Memory B cell (primary cell): Measurements from ENCODE around the gene ARMH4.

Experiments used
- ATAC-seq: fragments of 150-1000 bp; cut with Tn5 transposase; 2 replicates; pipeline ENCODE4 v1.10.0; 2021; ENCODE audit warnings: low read depth, mild to moderate bottlenecking, moderate library complexity
- DNase-seq, 2 donors: peaks; one replicate each; pipeline ENCODE4 v3.0.0; 2022; ENCODE audit warnings: low spot score in 2 of 2
- H3K27ac Mint-ChIP-seq: one replicate; pipeline ENCODE4 v1.8.0; 2022; ENCODE audit warnings: mild to moderate bottlenecking, moderate library complexity, mixed read lengths
- H3K27me3 Mint-ChIP-seq: one replicate; pipeline ENCODE4 v1.8.0; 2022; ENCODE audit warnings: mixed read lengths
- H3K36me3 Mint-ChIP-seq: one replicate; pipeline ENCODE4 v1.8.0; 2022; ENCODE audit warnings: mild to moderate bottlenecking, mixed read lengths
- H3K4me1 Mint-ChIP-seq: one replicate; pipeline ENCODE4 v1.8.0; 2022; ENCODE audit warnings: mixed read lengths
- H3K4me3 Mint-ChIP-seq: one replicate; pipeline ENCODE4 v1.8.0; 2022; ENCODE audit warnings: mild to moderate bottlenecking, moderate library complexity, mixed read lengths
- H3K9me3 Mint-ChIP-seq: one replicate; pipeline ENCODE4 v1.8.0; 2022; ENCODE audit warnings: mixed read lengths

The ARMH4 gene

GRCh38 chr14:58071341-58071740, 80.7 kb downstream of the ARMH4 start:
- Mint-ChIP-seq H3K4me1 (no peaks in the 10 kb centered on the region), H3K27ac (no peak overlapping the region)

DNA sequence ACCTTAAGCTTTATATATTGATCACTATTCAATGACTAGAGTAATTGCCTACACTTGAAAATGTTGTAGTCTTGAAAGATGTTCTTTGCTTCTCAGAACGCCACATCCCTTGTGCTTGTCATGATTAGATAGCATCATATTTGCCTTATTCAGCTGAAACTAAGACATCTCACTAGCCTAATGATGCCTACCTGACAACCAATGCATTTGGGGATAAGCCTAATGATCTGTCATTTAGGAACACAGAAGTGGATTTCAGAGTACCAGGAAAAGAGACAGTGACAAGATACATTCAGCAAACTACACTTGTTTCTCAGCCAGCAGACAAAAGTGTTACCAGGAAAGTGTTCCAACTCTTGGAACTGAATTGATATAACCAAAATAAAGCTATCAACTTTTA, 83.7 kb downstream of the ARMH4 start:
- Mint-ChIP-seq H3K36me3 (no peaks in the 10 kb centered on the region), H3K4me3 (no peak overlapping the region), H3K9me3 (no peaks in the 10 kb centered on the region)

More at GRCh38 chr14:58071341-58071740, 80.7 kb downstream of the ARMH4 start:
- Mint-ChIP-seq H3K9me3 (peaks cover 1% of the 10 kb centered on the region), H3K36me3 (no peaks in the 10 kb centered on the region), H3K27me3 (peaks cover 1% of the 10 kb centered on the region), H3K4me3 (no peak overlapping the region)
- ATAC-seq: no peak
- DNase-seq: no peak

GRCh38 chr14:58066115-58066514, 85.9 kb downstream of the ARMH4 start:
- H3K9me3 Mint-ChIP-seq: no peaks in the 10 kb centered on the region
- ATAC-seq (no peak), DNase-seq (no peak)
- H3K36me3 Mint-ChIP-seq: no peaks in the 10 kb centered on the region
- no peak overlapping the region for H3K4me3 Mint-ChIP-seq
- no peaks in the 10 kb centered on the region for H3K4me1 Mint-ChIP-seq
- no peak overlapping the region for H3K27ac Mint-ChIP-seq
- H3K27me3 Mint-ChIP-seq: peaks cover 8% of the 10 kb centered on the region

More for the DNA sequence above, 83.7 kb downstream of the ARMH4 start:
- no peak overlapping the region for H3K27ac Mint-ChIP-seq
- no peaks in the 10 kb centered on the region for H3K4me1 Mint-ChIP-seq
- H3K27me3 Mint-ChIP-seq: no peaks in the 10 kb centered on the region
- no peak for ATAC-seq
- DNase-seq: no peak

DNA sequence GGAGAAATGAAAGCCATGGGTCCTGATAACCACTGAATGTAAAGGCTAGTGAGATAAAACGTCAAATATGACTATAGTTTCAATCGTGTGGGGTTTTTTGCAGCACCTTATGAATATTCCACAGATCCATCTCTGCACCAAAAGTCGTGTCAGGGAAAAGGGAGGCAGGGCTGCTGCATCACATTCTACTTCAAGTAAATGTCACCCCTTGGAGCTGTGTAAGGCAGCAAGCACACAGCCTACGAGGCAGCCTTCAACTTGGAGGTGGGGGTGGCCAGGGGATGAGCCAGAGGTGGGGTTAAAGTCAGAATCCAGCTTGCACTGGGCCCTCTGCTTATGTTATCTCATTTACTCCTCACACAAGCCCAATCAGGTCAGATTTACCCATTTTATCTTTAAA, 90.4 kb downstream of the ARMH4 start:
- ATAC-seq: no peak
- Mint-ChIP-seq H3K27ac (no peak overlapping the region), H3K9me3 (no peaks in the 10 kb centered on the region), H3K4me3 (no peak overlapping the region), H3K27me3 (peaks cover 12% of the 10 kb centered on the region), H3K36me3 (no peaks in the 10 kb centered on the region), H3K4me1 (no peaks in the 10 kb centered on the region)
- DNase-seq: no peak

DNA sequence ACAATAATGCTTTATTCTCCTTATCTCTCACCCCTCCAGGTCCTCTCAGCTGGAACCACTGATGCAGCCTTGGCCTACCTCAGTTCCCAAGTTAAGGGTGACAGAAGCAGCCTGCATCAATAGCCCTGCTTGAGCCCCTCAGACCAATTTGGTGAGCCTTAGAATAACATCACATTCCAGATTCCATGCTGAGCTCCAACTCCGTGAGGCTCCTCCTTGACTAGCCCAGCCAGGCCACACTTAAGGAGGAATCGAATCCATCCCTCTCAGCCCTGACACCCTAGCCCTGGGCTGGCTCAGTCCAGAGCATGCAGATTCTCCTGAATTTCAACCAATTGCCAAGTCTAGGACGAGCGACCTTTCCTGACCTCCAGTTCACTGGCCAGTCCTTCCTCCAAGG, 91.1 kb downstream of the ARMH4 start:
- Mint-ChIP-seq H3K4me3 (no peak overlapping the region), H3K4me1 (no peaks in the 10 kb centered on the region), H3K27ac (no peak overlapping the region), H3K36me3 (no peaks in the 10 kb centered on the region), H3K9me3 (no peaks in the 10 kb centered on the region), H3K27me3 (peaks cover 12% of the 10 kb centered on the region)
- no peak for DNase-seq
- ATAC-seq: no peak

DNA sequence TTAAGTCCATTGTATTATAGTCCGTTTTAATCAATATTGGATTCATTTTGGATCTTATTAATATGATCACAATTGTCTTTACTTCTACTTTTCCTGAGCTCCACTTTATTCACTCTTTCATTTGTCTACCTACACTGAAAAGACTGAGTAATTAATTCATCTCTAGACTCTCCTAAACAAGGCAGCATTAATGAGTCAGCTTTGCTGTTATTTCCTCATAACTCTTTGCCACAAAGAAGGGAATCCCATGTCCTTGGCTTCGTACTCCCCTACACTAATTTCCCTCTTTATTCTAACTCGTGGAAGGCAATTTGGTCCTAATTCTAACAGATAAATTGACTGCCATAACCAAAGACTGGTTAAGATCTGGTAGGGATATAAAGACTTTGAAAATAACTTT, 91.9 kb downstream of the ARMH4 start:
- Mint-ChIP-seq H3K36me3 (no peaks in the 10 kb centered on the region), H3K4me1 (no peaks in the 10 kb centered on the region), H3K9me3 (no peaks in the 10 kb centered on the region), H3K27me3 (peaks cover 12% of the 10 kb centered on the region), H3K27ac (no peak overlapping the region), H3K4me3 (no peak overlapping the region)
- ATAC-seq (no peak), DNase-seq (no peak)

GRCh38 chr14:58059126-58059525, 92.9 kb downstream of the ARMH4 start:
- no peaks in the 10 kb centered on the region for H3K9me3 Mint-ChIP-seq
- H3K27me3 Mint-ChIP-seq: peaks cover 14% of the 10 kb centered on the region
- H3K4me3 Mint-ChIP-seq: no peak overlapping the region
- H3K4me1 Mint-ChIP-seq: no peaks in the 10 kb centered on the region
- H3K27ac Mint-ChIP-seq: no peak overlapping the region
- DNase-seq (no peak), ATAC-seq (no peak)
- no peaks in the 10 kb centered on the region for H3K36me3 Mint-ChIP-seq

- no peak for DNase-seq
- Mint-ChIP-seq H3K4me3 (no peak overlapping the region), H3K4me1 (no peaks in the 10 kb centered on the region), H3K9me3 (no peaks in the 10 kb centered on the region), H3K36me3 (no peaks in the 10 kb centered on the region), H3K27ac (no peak overlapping the region), H3K27me3 (peaks cover 9% of the 10 kb centered on the region)
- ATAC-seq: no peak
These were observed 96.5 kb downstream of the ARMH4 start for GRCh38 chr14:58055497-58056010.

DNA sequence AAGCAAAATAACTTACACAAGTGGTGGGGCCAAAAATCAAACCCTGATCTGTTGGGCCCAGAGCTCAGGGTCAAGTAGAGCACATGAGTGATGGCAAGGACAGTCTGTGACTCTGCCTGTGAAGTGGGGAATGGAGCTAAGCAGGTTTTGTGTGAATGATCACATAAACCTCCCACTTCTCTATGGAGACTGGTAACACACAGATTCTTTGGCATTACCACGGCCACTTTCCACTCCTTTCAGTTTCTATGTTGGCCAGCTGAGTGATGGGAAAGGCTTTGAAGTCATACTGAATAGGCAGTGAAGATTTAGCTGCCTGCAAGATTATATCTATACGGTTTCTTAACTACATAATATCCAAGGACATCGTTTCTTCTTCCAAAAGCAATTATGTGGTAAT, 97.9 kb downstream of the ARMH4 start:
- Mint-ChIP-seq H3K27ac (no peak overlapping the region), H3K4me3 (no peak overlapping the region), H3K4me1 (no peaks in the 10 kb centered on the region), H3K27me3 (peaks cover 9% of the 10 kb centered on the region), H3K36me3 (no peaks in the 10 kb centered on the region), H3K9me3 (no peaks in the 10 kb centered on the region)
- ATAC-seq (no peak), DNase-seq (no peak)

DNA sequence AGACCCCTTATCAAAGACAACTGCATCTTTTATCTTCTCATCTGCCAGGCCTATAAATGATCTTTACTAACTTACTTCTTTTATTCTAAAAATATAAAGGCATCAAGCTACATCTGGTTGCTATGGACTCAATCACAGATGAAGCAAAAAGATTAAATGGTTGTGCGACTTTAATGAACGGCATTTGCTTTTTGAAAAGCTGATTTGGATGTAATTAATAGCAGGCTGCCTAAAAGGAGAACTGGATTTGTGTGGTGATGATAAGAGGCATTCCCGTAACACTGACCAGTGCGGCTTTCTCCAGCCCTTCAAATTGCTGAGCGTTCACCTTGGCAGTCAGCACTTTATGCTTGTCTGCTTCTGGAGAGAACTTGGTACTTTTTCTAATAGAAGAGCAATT, 103.8 kb downstream of the ARMH4 start:
- Mint-ChIP-seq H3K4me3 (no peak overlapping the region), H3K27me3 (peaks cover 8% of the 10 kb centered on the region), H3K36me3 (no peaks in the 10 kb centered on the region), H3K9me3 (peaks cover 4% of the 10 kb centered on the region), H3K27ac (no peak overlapping the region), H3K4me1 (no peaks in the 10 kb centered on the region)
- no peak for ATAC-seq
- DNase-seq: no peak

- ATAC-seq: no peak
- no peaks in the 10 kb centered on the region for H3K36me3 Mint-ChIP-seq
- no peak overlapping the region for H3K4me3 Mint-ChIP-seq
- no peaks in the 10 kb centered on the region for H3K4me1 Mint-ChIP-seq
- no peak overlapping the region for H3K27ac Mint-ChIP-seq
- no peaks in the 10 kb centered on the region for H3K9me3 Mint-ChIP-seq
- no peak for DNase-seq
- peaks cover 2% of the 10 kb centered on the region for H3K27me3 Mint-ChIP-seq
These were observed 124.1 kb downstream of the ARMH4 start for GRCh38 chr14:58027904-58028303.

DNA sequence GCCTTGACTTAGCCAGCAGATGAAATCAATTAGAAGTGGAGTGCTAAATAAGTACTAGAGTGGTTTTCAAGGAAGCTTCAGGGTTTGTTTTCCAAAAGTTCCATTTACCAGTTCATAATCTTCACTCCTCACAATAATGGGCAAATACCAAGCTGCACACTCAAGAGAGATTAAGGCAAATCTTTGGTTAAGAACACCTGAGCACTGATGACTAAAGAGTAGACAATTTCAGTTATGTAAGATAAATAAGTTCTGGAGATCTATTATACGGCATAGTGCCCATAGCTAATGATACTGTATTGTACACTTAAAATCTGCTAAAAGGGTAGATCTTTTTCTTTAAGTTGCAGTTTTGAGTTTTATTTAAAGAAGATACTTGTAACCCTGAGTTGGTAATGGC, 125.0 kb downstream of the ARMH4 start:
- H3K4me3 Mint-ChIP-seq: no peak overlapping the region
- H3K27ac Mint-ChIP-seq: no peak overlapping the region
- no peak for ATAC-seq
- no peaks in the 10 kb centered on the region for H3K36me3 Mint-ChIP-seq
- peaks cover 2% of the 10 kb centered on the region for H3K27me3 Mint-ChIP-seq
- no peaks in the 10 kb centered on the region for H3K9me3 Mint-ChIP-seq
- no peaks in the 10 kb centered on the region for H3K4me1 Mint-ChIP-seq
- DNase-seq: no peak

DNA sequence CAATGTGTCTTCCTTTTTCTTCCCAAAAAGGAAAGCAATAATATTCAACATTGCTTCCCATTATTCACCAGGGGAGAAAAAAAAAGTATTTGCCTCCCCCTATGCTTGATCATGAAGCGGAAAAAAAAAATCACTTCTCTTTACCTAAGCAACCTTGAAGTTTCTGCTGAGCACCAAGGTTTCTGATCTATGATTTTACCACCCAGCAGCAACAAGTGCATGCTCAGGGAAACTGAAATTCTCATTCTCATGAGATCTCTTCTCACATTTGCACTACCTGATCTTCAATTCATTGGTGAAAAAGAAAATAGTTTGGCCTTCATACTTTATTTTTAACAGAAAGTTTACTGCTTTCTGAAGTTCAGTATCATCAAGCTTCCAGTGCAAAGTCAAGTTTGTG, 125.8 kb downstream of the ARMH4 start:
- Mint-ChIP-seq H3K27me3 (peaks cover 2% of the 10 kb centered on the region), H3K27ac (no peak overlapping the region), H3K9me3 (no peaks in the 10 kb centered on the region), H3K4me3 (no peak overlapping the region), H3K36me3 (no peaks in the 10 kb centered on the region), H3K4me1 (no peaks in the 10 kb centered on the region)
- no peak for DNase-seq
- ATAC-seq: no peak

- ATAC-seq: no peak
- H3K36me3 Mint-ChIP-seq: no peaks in the 10 kb centered on the region
- no peaks in the 10 kb centered on the region for H3K27me3 Mint-ChIP-seq
- no peak overlapping the region for H3K4me3 Mint-ChIP-seq
- no peaks in the 10 kb centered on the region for H3K4me1 Mint-ChIP-seq
- no peak for DNase-seq
- H3K9me3 Mint-ChIP-seq: peaks cover 7% of the 10 kb centered on the region
- no peak overlapping the region for H3K27ac Mint-ChIP-seq
These were observed 137.2 kb downstream of the ARMH4 start for GRCh38 chr14:58014778-58015177.

- Mint-ChIP-seq H3K27ac (no peak overlapping the region), H3K4me3 (no peak overlapping the region), H3K36me3 (no peaks in the 10 kb centered on the region), H3K9me3 (no peaks in the 10 kb centered on the region), H3K4me1 (no peaks in the 10 kb centered on the region), H3K27me3 (peaks cover 1% of the 10 kb centered on the region)
- ATAC-seq: no peak
- DNase-seq: no peak
These were observed 149.4 kb downstream of the ARMH4 start for GRCh38 chr14:58002618-58003017.
